ENCODE data around the gene MCRIP2.

DNA sequence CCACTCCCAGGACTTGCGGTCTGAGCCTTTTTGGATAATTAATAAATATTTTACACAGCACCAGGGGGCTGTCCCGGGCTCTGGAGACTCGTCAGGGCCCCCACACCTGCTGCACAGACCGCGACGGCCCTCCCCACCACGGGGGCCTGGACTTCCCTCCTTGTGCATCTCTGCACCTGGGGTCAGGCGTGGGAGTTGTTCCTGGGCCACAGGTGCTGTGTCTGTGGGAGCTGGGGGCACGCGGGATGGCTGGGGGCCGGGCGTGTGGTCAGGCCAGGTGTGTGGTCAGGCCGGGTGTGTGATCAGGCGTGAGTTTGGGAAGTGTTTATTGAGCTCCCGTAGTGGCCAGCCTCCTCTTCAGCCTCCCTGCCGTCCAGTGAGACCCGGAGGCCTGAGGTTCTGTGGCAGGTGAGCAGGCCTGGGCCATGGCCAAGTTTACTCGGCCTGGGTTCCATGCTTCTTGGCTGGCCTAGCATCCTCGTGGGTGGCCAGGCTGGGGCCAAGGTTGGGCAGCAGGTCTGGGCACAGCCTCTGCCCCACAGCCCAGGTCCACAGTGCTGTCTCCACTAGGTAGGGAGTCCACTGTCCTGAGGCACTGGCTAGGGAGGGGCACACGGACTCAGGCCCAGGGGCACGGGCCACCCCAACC is 36.7 kb downstream of the MCRIP2 start:
- TF ChIP-seq, protein P1, sequence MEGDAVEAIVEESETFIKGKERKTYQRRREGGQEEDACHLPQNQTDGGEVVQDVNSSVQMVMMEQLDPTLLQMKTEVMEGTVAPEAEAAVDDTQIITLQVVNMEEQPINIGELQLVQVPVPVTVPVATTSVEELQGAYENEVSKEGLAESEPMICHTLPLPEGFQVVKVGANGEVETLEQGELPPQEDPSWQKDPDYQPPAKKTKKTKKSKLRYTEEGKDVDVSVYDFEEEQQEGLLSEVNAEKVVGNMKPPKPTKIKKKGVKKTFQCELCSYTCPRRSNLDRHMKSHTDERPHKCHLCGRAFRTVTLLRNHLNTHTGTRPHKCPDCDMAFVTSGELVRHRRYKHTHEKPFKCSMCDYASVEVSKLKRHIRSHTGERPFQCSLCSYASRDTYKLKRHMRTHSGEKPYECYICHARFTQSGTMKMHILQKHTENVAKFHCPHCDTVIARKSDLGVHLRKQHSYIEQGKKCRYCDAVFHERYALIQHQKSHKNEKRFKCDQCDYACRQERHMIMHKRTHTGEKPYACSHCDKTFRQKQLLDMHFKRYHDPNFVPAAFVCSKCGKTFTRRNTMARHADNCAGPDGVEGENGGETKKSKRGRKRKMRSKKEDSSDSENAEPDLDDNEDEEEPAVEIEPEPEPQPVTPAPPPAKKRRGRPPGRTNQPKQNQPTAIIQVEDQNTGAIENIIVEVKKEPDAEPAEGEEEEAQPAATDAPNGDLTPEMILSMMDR (IDR thresholded peaks at IDR 0.05) = no peak
- no peak for TF ChIP-seq POLR2A (IDR thresholded peaks at IDR 0.05)

All from esophagus squamous epithelium (tissue), 4 donors.